ENCODE data around the gene TCEAL7.

- TF ChIP-seq CTCF (IDR thresholded peaks at IDR 0.05) (no peak), POLR2A (IDR thresholded peaks at IDR 0.05) (peak; percentile 36 to 86)
Measured at GRCh38 chrX:103310555-103311398, 19.3 kb upstream of the TCEAL7 start, which contains the start of gene BEX2.

All from uterus (tissue), 2 donors.